Measurements from ENCODE around the gene CD44.
"Not testable (repeated sequence)": the region's sequence is repeated elsewhere in the genome, so short reads cannot be mapped to it uniquely, and the experiment has no call there.

Gene CD44

DNA sequence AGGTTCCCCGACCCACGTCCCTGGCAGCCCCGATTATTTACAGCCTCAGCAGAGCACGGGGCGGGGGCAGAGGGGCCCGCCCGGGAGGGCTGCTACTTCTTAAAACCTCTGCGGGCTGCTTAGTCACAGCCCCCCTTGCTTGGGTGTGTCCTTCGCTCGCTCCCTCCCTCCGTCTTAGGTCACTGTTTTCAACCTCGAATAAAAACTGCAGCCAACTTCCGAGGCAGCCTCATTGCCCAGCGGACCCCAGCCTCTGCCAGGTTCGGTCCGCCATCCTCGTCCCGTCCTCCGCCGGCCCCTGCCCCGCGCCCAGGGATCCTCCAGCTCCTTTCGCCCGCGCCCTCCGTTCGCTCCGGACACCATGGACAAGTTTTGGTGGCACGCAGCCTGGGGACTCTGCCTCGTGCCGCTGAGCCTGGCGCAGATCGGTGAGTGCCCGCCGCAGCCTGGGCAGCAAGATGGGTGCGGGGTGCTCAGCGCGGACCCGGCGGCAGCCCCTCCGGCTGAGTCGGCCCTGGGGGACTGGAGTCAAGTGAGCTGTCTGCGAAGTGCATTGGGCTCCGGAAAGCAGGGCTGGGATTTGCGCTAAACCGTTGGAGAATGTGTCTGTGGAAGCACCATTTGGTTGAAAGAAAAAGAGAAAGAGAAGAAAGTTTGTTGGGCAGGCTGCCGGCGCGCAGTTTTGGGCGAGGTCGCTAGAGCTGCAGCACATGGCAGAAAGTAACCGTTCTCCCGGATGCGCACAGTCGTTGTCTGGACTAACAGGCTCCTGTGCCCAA, at the start of gene CD44:
Gene CD44 (plus strand): TSS at position 229 of the 779 bp plus-strand sequence. CDS start 133 bp downstream, at position 362.
- Mint-ChIP-seq H3K4me1 (peaks cover 44% of the 10 kb centered on the region in 2 donors), H3K4me3 (peak within 1 kb of the TSS; percentile 87 to 98), H3K9me3 (no peaks in the 10 kb centered on the region), H3K27me3 (no peaks in the 10 kb centered on the region), H3K36me3 (peaks cover 3 to 9% of the 10 kb centered on the region in 2 donors), H3K27ac (peak within 1 kb of the TSS; percentile 96)
- ATAC-seq (replicated peaks) (peak; percentile 66 to 74), DNase-seq (peak; percentile 55)

DNA sequence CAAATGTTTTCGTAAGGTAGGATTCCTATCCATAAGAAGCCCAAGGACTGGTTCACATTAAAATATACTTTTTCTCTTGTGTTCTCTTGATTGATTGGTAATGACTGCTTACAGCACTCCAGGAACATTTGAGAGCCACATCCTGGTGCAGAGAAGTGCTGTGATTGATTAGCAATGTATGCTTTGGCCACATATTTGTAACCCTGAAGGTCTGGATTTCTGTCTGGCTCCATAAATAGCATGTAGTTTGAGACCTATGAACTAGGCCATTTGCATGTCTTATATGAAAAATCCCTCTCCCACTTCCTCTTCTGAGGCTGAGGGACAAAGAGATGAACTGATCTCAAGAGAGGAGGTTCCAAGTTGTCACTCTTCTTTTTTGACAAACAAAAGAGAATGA, 49.3 kb upstream of the CD44 start:
- peak overlapping the region; percentile 17 for H3K27ac Mint-ChIP-seq
- H3K4me3 Mint-ChIP-seq = peak overlapping the region; percentile 4 to 67
- H3K27me3 Mint-ChIP-seq = no peaks in the 10 kb centered on the region
- H3K9me3 Mint-ChIP-seq = peaks cover 3 to 5% of the 10 kb centered on the region in 2 donors
- DNase-seq (no peak), ATAC-seq (replicated peaks) (peak; percentile 90 to 92)
- H3K4me1 Mint-ChIP-seq = peaks cover 49 to 79% of the 10 kb centered on the region in 2 donors
- H3K36me3 Mint-ChIP-seq = peaks cover under 1 to 7% of the 10 kb centered on the region in 2 donors

DNA sequence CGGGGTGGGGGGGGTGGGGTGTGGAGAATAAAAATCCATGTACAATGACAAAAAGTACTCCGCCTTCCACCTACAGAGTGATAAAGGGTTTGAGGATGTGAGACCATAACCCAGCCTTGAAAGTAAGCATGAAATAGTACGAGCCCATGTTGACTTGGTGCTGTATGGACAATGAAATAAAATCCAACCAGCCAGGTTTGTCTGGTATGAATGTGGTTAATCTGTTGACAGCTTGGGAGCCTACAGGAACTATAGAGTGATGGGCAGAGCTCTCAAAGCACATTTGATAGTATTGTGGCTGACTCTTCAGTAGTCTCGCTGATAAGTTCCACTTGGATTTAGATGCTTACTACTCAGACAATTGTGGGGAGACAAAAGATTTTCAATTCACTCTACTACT, 48.8 kb upstream of the CD44 start:
- DNase-seq = no peak
- Mint-ChIP-seq H3K27me3 (no peaks in the 10 kb centered on the region), H3K9me3 (peaks cover 5 to 6% of the 10 kb centered on the region in 2 donors), H3K36me3 (peaks cover 3 to 7% of the 10 kb centered on the region in 2 donors), H3K27ac (no peak overlapping the region), H3K4me1 (peaks cover 47 to 81% of the 10 kb centered on the region in 2 donors), H3K4me3 (peak overlapping the region in 1 of 2 donors; percentile 4)
- ATAC-seq (replicated peaks) = peak; percentile 60 to 73

DNA sequence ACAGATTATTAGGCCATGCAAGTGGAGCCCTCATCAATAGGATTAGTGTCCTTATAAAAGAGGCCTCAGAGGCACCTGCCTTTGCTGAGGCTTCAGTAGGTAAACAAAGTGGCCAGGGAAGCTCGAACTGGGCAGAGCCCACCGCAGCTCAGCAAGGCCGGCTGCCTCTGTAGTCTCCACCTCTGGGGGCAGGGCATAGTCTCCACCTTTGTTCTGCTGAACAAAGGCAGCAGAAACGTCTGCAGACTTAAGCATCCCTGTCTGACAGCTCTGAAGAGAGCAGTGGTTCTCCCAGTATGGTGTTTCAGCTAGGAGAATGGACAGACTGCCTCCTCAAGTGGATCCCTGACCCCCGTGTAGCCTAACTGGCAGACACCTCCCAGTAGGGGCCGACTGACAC, 48.0 kb upstream of the CD44 start:
- H3K36me3 Mint-ChIP-seq; DNase-seq; ATAC-seq (replicated peaks); H3K27ac Mint-ChIP-seq; H3K27me3 Mint-ChIP-seq; H3K4me3 Mint-ChIP-seq: not testable (repeated sequence)
- peaks cover 47 to 81% of the 10 kb centered on the region in 2 donors for H3K4me1 Mint-ChIP-seq
- H3K9me3 Mint-ChIP-seq = peaks cover 5 to 11% of the 10 kb centered on the region in 2 donors

DNA sequence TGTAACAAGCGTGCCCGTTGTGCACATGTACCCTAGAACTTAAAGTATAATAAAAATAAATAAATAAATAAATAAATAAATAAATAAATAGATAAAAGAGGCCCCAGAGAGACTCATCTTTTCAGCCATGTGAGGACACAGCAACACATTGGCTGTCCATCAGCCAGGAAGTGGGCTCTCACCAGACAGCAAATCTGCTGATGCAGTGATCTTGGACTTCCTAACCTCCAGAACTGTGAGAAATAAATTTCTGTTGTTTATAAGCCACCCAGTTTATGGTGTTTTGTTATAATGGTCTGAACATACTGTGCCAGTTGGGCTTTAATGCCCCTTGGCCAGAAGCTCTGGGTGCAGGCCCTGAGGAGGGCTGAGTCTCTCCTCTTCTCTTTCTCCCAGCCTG, 42.2 kb upstream of the CD44 start:
- no peak for DNase-seq
- ATAC-seq (replicated peaks) = no peak
- H3K36me3 Mint-ChIP-seq = peaks cover 3 to 6% of the 10 kb centered on the region in 2 donors
- peaks cover 4 to 8% of the 10 kb centered on the region in 2 donors for H3K9me3 Mint-ChIP-seq
- H3K27me3 Mint-ChIP-seq = no peaks in the 10 kb centered on the region
- H3K4me1 Mint-ChIP-seq = peaks cover 20 to 30% of the 10 kb centered on the region in 2 donors
- H3K27ac Mint-ChIP-seq = no peak overlapping the region
- no peak overlapping the region for H3K4me3 Mint-ChIP-seq

DNA sequence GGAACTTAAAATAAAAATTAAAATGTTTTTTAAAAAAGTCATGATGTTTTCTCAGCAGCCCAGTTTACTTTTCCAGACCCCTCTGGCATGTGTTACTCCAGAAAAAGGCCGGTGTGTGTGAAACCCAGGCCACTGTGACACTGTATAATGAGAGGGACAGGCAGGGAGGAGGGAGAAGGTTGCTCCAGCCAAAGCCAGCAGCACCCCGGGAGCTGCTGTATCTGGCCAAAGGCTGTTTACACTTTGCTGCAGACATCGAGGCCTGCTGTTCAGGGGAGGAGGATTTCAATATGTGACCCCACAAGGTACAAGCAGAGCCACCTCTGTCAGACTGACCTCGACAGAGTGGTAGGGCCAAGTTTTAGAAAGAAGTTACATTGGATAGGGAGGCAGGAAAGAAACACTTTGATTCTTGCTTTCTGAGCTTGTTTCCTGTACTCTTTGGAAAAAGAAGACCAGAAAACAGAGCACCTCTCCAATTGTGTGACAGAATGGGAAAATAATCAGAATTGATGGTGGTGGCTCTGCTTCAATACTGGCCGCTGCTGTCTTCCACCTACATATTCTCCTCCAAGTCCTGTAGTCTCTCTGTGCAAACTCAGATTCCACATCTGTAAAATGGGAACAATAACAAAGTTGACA, 41.0 kb upstream of the CD44 start:
- ATAC-seq (replicated peaks) = no peak
- Mint-ChIP-seq H3K4me1 (peaks cover 16 to 22% of the 10 kb centered on the region in 2 donors), H3K9me3 (peaks cover 0 to 8% of the 10 kb centered on the region in 2 donors), H3K27ac (no peak overlapping the region), H3K36me3 (peaks cover 0 to 6% of the 10 kb centered on the region in 2 donors), H3K4me3 (no peak overlapping the region), H3K27me3 (no peaks in the 10 kb centered on the region)
- DNase-seq = no peak

DNA sequence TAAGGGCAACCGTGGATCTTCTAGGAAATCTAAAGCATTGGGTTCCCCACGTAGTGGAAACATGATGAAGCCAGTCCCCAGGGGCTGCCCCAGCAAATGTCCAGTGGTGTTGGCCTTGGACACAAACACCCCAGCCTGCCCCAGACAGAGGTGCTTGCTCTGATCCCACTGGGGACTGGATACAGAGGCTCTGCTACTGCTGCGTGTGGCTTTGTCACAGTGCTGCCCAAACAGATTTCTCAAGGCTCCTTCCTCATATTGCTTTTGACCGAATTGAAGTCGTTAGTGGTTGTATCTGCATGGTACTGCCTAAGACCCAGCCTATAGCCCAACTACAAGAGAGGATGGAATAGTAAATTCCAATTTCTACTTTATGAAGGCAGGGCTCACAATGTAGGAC, 40.1 kb upstream of the CD44 start:
- Mint-ChIP-seq H3K27me3 (no peaks in the 10 kb centered on the region), H3K9me3 (peaks cover 0 to 8% of the 10 kb centered on the region in 2 donors), H3K4me1 (peaks cover 13 to 18% of the 10 kb centered on the region in 2 donors), H3K4me3 (no peak overlapping the region), H3K36me3 (peaks cover 0 to 6% of the 10 kb centered on the region in 2 donors), H3K27ac (no peak overlapping the region)
- ATAC-seq (replicated peaks) (no peak), DNase-seq (no peak)

DNA sequence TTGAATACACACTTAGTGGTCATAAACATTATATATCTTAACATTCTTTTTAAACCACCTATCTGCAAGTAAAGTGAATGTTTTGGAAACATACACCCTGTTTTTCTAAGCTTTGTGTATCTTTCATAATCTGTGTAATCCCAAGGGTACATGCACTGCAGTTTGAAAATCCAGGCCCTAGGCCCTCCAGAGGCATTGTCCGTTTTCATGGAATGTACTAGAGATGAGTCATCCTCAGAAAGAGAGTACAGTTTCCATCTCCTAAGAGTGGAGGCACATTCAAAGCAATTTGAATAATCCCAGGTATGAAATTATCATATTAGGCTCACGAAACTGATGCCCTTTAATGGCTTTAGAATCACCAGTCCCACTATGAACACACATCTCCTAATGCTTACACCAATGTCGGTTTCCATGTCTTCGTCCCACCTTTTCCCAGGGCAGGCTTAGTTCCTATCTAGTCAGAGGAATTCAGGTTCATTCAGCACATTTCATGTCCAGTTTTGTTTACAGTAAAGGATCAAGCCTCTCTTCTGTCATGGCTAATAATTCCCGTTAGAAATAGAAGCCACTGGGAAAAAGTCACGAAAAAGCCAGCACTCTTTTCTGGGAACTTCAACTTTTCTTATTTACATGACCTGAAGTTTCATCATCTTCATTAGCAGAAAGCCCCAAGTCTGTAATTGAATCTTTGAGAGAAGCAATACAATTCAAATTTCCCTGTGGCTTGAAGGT, 39.5 kb upstream of the CD44 start:
- H3K4me3 Mint-ChIP-seq = no peak overlapping the region
- peaks cover 0 to 8% of the 10 kb centered on the region in 2 donors for H3K9me3 Mint-ChIP-seq
- H3K27me3 Mint-ChIP-seq = no peaks in the 10 kb centered on the region
- ATAC-seq (replicated peaks) = no peak
- no peak for DNase-seq
- H3K27ac Mint-ChIP-seq = no peak overlapping the region
- H3K4me1 Mint-ChIP-seq = peaks cover 10 to 12% of the 10 kb centered on the region in 2 donors
- H3K36me3 Mint-ChIP-seq = peaks cover 0 to 6% of the 10 kb centered on the region in 2 donors

DNA sequence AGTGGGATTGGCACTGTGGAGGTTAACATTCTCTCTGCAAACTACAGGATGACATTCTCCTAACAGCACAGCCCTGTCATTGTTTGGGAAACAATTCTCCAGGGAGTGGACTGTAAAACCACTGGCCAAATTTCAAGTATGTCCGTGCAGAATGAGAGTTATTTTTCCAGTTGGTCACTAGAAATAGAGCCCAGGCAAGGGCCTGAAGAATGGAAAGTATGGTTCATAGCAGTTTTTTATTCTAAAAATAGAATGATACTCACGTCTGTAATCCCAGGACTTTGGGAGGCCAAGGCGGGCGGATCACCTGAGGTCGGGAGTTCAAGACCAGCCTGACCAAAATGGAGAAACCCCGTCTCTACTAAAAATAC, 39.0 kb upstream of the CD44 start:
- Mint-ChIP-seq H3K27ac (no peak overlapping the region), H3K4me3 (no peak overlapping the region), H3K36me3 (peaks cover 0 to 3% of the 10 kb centered on the region in 2 donors), H3K4me1 (peaks cover 5 to 7% of the 10 kb centered on the region in 2 donors), H3K27me3 (no peaks in the 10 kb centered on the region), H3K9me3 (peaks cover 0 to 6% of the 10 kb centered on the region in 2 donors)
- ATAC-seq (replicated peaks) = no peak
- DNase-seq = no peak

DNA sequence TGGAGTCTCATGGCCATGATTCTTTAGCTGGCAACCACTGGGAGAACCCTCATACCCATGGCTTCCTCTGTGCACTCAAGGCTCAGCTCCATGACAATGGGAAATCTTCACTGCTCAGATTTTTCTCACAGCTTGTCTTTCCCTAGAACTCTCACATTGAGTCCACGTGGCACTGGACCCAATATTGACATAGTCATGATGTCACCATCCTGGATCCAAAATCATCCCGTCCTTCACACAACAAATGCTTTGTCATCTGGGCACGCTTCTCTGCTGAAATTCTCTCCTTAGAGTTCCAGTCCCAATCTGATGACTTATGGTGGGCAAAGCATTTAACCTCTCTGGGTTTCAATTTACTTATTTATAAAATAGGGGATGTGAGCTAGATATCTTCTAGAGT, 37.7 kb upstream of the CD44 start:
- DNase-seq = no peak
- peaks cover 0 to 3% of the 10 kb centered on the region in 2 donors for H3K36me3 Mint-ChIP-seq
- H3K27ac Mint-ChIP-seq = peak overlapping the region; percentile 31
- H3K9me3 Mint-ChIP-seq = no peaks in the 10 kb centered on the region
- H3K27me3 Mint-ChIP-seq = no peaks in the 10 kb centered on the region
- ATAC-seq (replicated peaks) = no peak
- H3K4me3 Mint-ChIP-seq = no peak overlapping the region
- peaks cover 11 to 18% of the 10 kb centered on the region in 2 donors for H3K4me1 Mint-ChIP-seq

DNA sequence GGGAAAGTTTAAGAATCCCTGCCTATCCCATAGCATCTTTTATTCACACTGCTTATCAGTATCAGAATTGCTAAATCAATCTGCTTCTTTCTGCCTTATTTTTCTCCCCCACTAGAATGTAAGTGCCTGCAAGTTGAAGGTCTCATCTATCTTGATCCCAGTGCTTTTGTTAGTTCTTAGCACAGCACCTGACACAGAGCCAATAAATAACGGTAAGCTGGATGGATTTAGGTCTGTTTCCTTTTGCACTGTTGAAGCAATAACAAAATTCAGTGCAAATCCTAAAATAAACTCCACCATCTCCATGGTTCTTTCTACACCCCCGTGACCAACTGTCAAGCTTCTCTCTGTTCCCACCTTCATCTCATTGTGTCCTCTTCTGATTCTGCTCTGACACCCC, 36.7 kb upstream of the CD44 start:
- Mint-ChIP-seq H3K9me3 (no peaks in the 10 kb centered on the region), H3K4me3 (no peak overlapping the region), H3K4me1 (peaks cover 21 to 28% of the 10 kb centered on the region in 2 donors), H3K36me3 (no peaks in the 10 kb centered on the region), H3K27me3 (no peaks in the 10 kb centered on the region), H3K27ac (no peak overlapping the region)
- DNase-seq (no peak), ATAC-seq (replicated peaks) (no peak)

DNA sequence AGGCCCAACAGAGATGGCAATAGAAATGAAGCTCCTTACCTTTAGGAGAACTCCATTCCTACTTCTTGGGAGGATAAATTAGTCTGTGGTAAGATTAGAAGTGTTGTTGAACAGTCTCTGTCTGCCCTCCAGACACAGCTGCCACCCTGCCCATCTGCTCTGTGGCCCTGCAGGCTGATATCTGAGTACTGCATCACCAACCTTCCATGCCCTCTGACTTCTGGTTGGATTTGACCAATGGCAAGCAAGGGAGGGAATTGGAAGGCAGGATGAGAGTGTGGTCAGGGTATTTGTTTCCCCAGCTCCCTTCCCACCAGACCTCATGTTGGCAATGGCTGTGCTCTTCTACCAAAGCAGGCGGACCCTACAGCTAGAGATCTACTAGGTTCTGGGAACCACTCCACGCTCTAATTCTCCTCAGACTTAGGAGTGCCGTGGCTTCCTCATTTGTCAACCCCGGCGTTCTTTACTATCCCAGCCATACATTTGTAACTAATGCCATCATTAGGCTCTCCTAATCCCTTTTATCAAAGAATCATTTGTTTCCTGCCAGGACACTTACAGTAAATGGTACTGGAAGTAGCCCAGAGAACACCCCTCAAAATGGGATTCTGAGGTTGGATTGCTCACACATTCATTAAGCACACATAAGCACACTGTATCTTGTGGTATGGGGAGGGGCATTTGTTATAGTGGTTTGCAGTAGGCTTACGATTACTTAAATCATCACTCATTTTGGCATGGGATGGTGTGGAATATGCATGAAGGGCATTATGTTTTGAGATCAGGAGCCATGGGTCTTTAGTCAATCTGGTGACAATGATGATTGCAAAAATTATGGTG, 35.4 kb upstream of the CD44 start:
- no peak overlapping the region for H3K27ac Mint-ChIP-seq
- H3K27me3 Mint-ChIP-seq = no peaks in the 10 kb centered on the region

DNA sequence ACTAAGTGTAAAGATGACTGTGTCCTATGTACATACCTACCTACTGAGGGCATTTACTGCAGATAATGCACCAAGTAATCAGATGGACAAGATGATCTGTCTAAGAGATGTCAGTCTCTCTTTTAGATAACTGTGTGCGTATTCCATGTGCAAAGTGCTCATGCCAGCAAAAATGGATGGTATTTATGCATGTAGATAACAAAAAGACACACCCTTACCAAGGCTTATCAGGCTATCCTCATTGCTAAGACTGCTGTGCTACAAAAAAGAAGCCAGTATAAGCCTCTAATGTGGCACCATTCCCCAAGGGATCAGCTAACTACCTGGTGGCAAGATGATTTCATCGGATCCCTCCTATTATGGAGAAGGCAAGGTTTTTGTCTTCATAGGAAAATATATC, 34.3 kb upstream of the CD44 start:
- Mint-ChIP-seq H3K27ac (no peak overlapping the region), H3K36me3 (no peaks in the 10 kb centered on the region), H3K9me3 (peaks cover 0 to 1% of the 10 kb centered on the region in 2 donors), H3K4me3 (no peak overlapping the region), H3K27me3 (no peaks in the 10 kb centered on the region), H3K4me1 (peaks cover 33 to 52% of the 10 kb centered on the region in 2 donors)
- no peak for ATAC-seq (replicated peaks)
- no peak for DNase-seq

More for the DNA sequence above, 35.4 kb upstream of the CD44 start:
- H3K4me3 Mint-ChIP-seq = no peak overlapping the region
- H3K4me1 Mint-ChIP-seq = peaks cover 31 to 41% of the 10 kb centered on the region in 2 donors
- H3K36me3 Mint-ChIP-seq = no peaks in the 10 kb centered on the region
- no peak for ATAC-seq (replicated peaks)
- no peaks in the 10 kb centered on the region for H3K9me3 Mint-ChIP-seq
- DNase-seq = no peak

Measured in stimulated activated naive B cell treated with anti-CD40 and anti-IgM and Interleukin-4, amounts not matched to agents 10 μg/mL and 1 μg/mL and 100 μg/mL, for 72 hours (primary cell).